ENCODE results near the gene CCNT2.
"Not testable (repeated sequence)": the region's sequence is repeated elsewhere in the genome, so short reads cannot be mapped to it uniquely, and the experiment has no call there.

The CCNT2 gene

DNA sequence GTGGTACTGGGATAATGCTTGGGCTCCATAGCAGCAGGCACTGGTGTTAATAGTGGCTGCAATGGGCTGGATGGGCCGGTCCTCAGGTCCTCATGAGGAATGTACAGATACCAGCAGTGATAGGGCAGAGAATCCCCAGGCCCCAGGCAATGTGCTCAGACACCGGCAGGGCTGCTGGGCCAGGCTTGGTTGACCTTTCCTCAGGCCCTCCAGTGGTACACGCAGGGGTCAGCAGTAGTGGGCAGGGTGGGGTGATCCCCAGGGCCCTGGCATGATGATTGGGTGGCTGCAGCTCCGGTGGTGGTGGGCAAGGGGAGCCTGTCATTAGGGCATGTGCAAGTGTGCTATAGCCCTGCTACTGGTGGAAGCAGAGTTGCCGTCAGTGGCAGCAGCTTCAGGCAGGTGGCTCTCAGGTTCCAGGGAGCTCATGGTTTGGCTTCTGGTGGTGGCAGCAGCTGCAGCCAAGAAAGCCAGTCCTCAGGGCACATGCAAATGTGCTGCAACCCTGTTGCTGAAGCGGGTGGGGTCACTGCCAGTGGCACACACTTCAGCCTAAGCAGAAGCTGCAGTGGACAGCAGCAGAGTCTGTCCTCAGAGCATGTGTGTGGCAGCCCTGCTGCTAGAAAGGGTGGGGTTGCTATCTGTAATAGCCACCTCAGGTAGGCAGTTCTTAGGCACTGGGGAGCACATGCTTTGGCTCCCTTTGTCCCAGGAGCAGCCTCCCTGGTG is 56.8 kb downstream of the CCNT2 start:
- no peak for DNase-seq (ENCODE audit: low spot score)

DNA sequence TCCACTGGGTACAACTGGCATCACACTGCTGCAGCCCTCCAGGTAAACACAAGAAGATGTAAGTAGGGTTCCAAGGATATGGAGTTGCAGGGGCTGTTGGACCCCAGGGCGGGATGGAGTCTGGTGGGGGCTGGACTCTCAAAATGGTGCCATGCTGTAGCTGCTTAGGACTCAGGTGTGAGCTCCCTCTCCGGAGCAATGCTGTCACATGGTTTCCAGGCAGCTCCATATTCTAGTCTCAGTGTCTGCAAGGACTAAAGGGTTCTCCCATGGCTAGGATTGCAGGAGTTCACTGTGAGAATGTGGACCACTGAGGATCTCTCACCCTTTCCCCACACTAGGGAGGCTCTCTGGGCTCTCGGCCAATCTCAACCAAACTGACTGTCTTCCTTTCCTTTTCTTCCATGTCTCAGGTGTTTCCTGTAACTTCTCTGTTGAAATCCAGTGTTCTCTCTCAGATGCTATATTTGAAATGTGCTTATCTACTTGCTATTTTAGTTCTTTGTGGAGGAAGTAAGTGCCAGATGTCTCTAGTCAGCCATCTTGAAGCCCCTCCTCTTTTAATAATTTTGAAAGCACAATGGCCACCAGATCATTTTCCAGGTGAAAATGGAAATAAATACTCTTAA is 57.6 kb downstream of the CCNT2 start:
- DNase-seq (ENCODE audit: low spot score) = no peak

DNA sequence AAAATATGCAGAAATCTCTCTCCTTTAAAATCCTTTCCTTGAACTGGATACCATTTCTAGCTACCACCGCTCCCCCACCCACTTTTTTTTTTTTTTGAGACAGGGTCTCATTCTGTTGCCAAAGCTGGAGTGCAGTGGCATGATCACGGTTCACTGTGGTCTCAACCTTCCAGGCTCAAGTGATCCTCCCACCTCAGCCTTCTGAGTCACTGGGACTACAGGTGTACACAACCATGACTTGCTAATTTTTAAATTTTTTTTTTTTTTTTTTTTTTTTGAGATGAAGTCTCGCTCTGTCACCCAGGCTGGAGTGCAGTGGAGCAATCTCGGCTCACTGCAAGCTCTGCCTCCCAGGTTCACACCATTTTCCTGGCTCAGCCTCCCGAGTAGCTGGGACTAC is 58.5 kb downstream of the CCNT2 start:
- not testable (repeated sequence) for DNase-seq (ENCODE audit: low spot score)

DNA sequence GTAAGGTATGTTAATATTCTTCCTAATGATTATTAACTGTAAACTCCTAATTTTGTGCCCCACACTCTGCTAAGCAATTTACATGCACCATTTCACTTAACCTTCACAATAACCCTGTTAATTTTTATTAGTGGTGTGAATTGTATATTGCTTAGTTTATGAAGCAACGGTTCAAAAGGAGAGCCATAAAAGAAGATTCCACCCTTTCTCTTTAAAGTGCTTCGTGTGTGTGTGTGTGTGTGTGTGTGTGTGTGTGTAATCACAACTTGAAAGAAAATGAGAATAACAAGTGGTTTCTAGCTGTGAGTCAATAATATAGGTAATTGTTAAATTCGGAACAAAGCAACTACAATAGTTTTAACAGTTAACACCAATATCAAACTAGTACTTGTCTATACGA is 60.6 kb downstream of the CCNT2 start:
- no peak for DNase-seq (ENCODE audit: low spot score)

DNA sequence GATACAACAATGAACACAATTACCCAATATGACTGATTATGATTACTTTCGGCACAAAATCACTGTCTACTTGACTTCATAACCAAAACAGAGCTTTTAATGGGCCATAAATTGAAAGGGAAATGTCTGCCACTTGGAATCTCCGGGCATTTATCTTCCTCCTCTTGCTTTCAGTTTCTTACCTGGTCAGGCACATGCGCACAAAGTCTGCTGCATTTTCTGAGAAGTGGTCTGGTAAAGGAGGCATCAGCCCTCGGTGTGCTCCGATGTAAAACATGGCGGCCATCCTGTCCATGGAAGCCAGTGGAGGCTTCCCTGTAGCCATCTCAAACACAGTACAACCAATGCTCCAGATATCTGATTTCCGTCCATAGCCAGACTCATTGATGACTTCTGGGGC is 62.0 kb downstream of the CCNT2 start:
- no peak for DNase-seq (ENCODE audit: low spot score)

DNA sequence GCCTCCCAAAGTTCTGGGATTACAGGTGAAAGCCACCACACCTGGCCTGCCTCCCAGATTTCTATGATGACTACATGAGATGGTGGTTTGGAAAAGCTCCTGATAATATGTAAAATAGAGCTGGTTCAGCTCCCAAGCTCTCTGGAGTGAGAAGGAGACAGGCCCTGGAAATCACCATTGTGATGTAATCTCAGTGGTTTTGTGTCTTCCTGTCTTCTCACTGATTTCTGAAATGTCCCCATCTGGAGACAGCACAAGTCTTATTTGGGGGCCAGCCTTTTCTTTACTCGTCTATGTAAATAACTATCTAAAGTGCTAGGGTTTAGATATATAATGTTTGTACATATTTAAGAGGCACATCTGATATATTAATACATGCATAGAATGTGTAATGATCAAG is 64.0 kb downstream of the CCNT2 start:
- no peak for DNase-seq (ENCODE audit: low spot score)

DNA sequence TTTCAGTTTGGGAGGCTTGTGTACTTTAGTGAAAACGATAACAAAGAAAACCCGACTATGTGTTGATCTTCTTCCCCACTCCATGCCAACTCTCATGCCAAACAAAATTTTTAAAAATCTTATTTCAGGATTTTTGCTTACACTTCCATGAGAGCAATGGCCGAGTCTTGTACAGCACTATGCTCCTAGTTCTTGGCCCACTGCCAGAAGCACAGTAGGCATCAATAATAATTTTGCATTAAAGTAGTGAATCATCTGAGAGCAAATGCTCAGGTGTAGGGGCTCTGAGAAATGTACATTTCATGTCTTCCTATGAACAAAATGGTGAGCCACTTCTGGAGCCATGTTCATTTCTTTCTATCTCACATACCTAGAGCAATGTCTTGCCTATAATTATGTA is 66.4 kb downstream of the CCNT2 start:
- DNase-seq (ENCODE audit: low spot score) = no peak

DNA sequence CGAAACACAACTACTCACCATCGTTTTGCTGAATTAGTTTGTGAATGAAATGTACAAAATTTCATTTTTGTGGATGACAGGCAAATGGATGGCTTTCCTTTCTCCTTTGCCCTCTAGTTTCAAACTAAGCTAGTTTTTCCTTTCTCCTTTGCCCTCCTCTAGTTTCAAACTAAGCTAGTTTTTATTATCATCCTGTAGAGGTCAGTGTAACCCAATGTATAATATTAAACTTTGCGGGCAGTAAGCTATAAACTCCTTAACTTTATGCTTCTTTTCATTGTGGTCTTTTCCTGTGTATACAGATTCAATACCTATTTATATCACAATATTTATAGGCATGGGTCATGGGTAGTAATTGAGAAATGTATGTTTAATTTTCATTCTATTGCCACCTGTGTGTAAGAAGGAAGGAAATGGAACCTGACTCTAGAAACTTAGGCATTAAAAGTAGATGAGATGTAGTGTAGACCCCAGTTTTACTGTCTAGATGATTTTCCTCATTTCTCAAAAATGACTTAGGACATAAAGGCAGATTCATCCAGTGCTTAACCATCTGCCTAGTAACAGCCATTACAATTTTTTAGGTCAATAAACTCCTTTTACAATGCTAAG is 70.5 kb downstream of the CCNT2 start:
- peak; percentile 34 for DNase-seq (ENCODE audit: low spot score)

DNA sequence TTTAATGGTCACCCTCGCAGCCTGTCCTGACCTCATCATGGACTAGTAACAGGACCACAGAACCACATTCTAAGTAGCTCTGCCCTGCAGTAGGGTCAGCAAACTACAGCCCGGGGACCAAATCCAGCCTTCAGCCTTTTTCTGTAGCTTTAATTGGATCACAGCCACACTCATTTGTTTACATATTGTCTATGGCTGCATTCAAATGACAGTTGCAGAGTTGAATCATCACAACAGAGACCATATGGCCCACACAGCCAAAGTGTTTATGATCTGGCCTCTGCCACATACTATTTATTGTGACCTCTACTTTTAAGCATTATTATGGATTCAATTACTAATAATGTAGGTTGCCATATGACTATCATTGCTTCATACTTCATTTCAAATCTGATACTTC is 80.9 kb downstream of the CCNT2 start:
- no peak for DNase-seq (ENCODE audit: low spot score)

DNA sequence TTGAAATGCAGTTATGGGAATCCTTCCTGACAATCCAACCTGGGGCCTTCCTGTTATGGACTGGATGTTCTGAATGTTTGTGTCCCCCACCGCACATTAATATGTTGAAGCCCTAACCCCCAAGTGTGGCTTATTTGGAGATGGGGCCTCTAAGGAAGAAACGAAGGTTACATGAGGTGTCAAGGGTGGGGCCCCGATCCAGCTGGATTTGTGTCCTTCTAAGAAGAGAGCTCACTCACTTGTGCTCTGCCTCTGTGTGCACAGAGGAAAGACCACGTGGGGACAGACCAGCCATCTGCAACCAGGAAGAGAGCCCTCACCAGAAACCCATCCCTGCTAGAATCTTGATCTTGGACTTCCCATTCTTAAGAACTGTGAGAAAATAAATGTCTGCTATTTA is 84.2 kb downstream of the CCNT2 start:
- no peak for DNase-seq (ENCODE audit: low spot score)

DNA sequence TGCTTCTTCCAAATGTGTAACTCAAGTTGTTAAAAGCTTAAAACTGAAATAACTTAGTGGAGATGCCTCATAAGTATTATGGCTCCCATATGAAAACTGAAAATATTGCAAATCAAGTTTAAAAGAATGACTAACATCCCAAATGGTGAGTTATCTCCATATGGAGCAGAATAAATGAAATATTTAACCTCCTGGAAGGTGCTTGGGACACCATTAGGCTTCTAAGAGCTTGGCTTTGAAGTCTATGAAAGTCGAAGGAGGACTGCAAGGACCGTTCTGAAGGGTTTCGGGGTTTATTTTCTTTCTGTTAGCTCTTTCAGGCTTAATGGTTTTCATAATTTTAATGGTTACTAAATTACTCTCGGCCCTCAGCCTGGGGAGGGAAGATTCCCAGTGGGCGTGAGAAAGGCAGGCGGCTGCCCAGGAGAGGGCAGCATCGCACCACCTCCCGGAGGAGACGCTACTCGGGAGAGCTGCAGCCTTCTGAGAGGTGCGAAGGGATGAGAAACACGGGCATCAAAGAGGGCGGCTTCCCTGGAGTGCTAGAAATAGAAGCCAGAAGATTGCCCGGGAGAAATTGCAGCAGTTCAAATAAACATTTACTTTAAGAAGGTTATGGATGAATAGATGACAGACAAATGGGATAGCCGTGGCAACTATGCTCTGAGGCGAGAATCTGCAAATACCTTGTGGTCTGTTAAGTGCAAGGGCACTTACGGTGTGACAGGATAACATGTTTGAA is 85.6 kb downstream of the CCNT2 start:
- peak; percentile 74 for DNase-seq (ENCODE audit: low spot score)

DNA sequence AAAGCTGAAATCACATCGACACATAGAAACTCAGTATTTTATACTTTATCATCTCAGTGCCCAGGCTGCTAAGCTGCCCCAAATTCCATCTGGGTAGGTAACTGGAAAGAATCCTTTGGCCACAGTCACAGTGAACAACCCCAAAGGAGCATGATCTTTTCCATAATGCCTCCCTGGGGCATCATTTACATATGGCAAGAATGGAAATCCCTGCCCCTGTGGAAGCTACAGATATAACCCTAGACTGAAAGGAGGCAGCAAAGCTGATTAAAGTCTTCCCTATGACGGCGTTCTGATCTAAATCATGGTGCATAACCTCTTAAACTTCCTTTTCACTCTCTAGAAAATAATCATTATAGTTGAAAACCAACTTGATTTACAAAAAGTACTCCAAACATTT is 87.1 kb downstream of the CCNT2 start:
- no peak for DNase-seq (ENCODE audit: low spot score)
